ENCODE measurements around the gene TGFBR1.
"Not testable (repeated sequence)": the region's sequence is repeated elsewhere in the genome, so short reads cannot be mapped to it uniquely, and the experiment has no call there.

DNA sequence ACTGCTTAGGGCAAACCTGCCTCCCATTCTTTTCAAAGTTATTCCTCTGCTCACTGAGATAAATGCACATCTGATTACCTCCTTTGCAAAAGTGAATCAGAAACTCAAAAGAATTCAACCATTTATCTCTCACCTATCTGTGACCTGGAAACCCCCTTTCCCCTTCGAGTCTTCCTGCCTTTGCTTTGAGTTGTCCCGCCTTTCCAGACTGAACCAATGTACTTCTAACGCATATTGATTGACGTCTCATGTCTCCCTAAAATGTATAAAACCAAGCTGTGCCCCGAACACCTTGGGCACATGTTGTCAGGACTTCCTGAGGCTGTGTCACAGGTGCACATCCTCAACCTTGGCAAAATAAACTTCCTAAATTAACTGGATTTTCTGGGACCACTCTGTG, 91.6 kb downstream of the TGFBR1 start:
- TF ChIP-seq, protein P1, sequence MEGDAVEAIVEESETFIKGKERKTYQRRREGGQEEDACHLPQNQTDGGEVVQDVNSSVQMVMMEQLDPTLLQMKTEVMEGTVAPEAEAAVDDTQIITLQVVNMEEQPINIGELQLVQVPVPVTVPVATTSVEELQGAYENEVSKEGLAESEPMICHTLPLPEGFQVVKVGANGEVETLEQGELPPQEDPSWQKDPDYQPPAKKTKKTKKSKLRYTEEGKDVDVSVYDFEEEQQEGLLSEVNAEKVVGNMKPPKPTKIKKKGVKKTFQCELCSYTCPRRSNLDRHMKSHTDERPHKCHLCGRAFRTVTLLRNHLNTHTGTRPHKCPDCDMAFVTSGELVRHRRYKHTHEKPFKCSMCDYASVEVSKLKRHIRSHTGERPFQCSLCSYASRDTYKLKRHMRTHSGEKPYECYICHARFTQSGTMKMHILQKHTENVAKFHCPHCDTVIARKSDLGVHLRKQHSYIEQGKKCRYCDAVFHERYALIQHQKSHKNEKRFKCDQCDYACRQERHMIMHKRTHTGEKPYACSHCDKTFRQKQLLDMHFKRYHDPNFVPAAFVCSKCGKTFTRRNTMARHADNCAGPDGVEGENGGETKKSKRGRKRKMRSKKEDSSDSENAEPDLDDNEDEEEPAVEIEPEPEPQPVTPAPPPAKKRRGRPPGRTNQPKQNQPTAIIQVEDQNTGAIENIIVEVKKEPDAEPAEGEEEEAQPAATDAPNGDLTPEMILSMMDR (IDR thresholded peaks at IDR 0.05) = not testable (repeated sequence)
- not testable (repeated sequence) for TF ChIP-seq POLR2A (IDR thresholded peaks at IDR 0.05)
